A673 (cell line): ENCODE results near the gene NPB. TPM values are rescaled to one million over a fixed set of nuclear protein-coding genes. Genes with fewer than 3 reads are reported as not detected.

Experiments used
- BruUV-seq: library from RNA; stranded (reverse); fragments of 400-500 nt; replicated peaks from 2 replicates; lab custom pipeline; 2021; lab: Mats Ljungman, UMichigan
- CTCF ChIA-PET: fragments of 300-600 bp; sonication (Branson Sonifier 250); formaldehyde crosslinking; loops from one replicate; lab custom pipeline; 2022; ENCODE audit warnings: antibody characterized with exemption; lab: Charles Lee
- POLR2A ChIA-PET: fragments of 300-600 bp; sonication (Branson Sonifier 250); formaldehyde crosslinking; loops from one replicate; lab custom pipeline; 2022; ENCODE audit warnings: antibody characterized with exemption; ENCODE audit not compliant: low non-redundant PET; lab: Charles Lee
- DNase-seq: peaks from one replicate; pipeline ENCODE4 v3.0.0-alpha.2; 2015; ENCODE audit warnings: low spot score
- H3K27ac ChIP-seq: fragments of 200-600 bp; sonication (generic); 2 replicates; pipeline ENCODE4 v1.5.1; 2016; ENCODE audit warnings: mixed run types, low read depth, mild to moderate bottlenecking, mixed read lengths, antibody characterized with exemption, low read length; ENCODE audit not compliant: poor library complexity, severe bottlenecking
- H3K27me3 ChIP-seq: fragments of 200-600 bp; sonication (generic); replicated peaks from 2 replicates; pipeline ENCODE4 v1.6.1; 2017; ENCODE audit warnings: mixed run types, low read depth, mild to moderate bottlenecking, mixed read lengths, antibody characterized with exemption, low read length; ENCODE audit not compliant: insufficient read depth, poor library complexity
- H3K36me3 ChIP-seq: fragments of 200-600 bp; sonication (generic); 2 replicates; pipeline ENCODE4 v1.6.1; 2016; ENCODE audit warnings: mixed run types, mild to moderate bottlenecking, mixed read lengths, antibody characterized with exemption, low read length; ENCODE audit not compliant: insufficient read depth, poor library complexity, severe bottlenecking
- H3K4me1 ChIP-seq: fragments of 200-600 bp; sonication (generic); 2 replicates; pipeline ENCODE4 v1.6.1; 2017; ENCODE audit warnings: mixed run types, mild to moderate bottlenecking, mixed read lengths, antibody characterized with exemption, low read length; ENCODE audit not compliant: insufficient read depth, poor library complexity, severe bottlenecking
- H3K4me3 ChIP-seq: fragments of 200-600 bp; sonication (generic); 2 replicates; pipeline ENCODE4 v1.5.1; 2016; ENCODE audit warnings: low read depth, mixed run types, mild to moderate bottlenecking, mixed read lengths, low read length; ENCODE audit not compliant: poor library complexity, severe bottlenecking
- H3K9me3 ChIP-seq: fragments of 200-600 bp; sonication (generic); 2 replicates; pipeline ENCODE4 v1.6.1; 2016; ENCODE audit warnings: mixed run types, low read depth, mild to moderate bottlenecking, mixed read lengths, antibody characterized with exemption, low read length; ENCODE audit not compliant: poor library complexity, severe bottlenecking
- CTCF ChIP-seq: fragments of 300-800, 200-600 bp; sonication (generic); conservative IDR thresholded peaks from 2 replicates; pipeline ENCODE4 v1.5.1; 2017; ENCODE audit warnings: low read depth, mild to moderate bottlenecking, antibody characterized with exemption, low read length, moderate library complexity, mixed read lengths
- EZH2 ChIP-seq: fragments of 200-600 bp; sonication (generic); IDR thresholded peaks from 2 replicates; pipeline ENCODE4 v1.6.1; 2017; ENCODE audit warnings: borderline replicate concordance, low read depth, mild to moderate bottlenecking, mixed read lengths, antibody characterized with exemption, low read length; ENCODE audit not compliant: poor library complexity, severe bottlenecking
- intact Hi-C: fragments of 100-400 bp; cut with micrococcal nuclease; formaldehyde crosslinking; loops from one replicate; pipeline ENCODE4 v1.10.0; 2022; ENCODE audit not compliant: unreplicated experiment
- total RNA-seq: library from RNA; stranded (reverse); gene quantifications from 2 replicates; pipeline ENCODE4 v1.2.3, GENCODE V29; 2021

NPB gene
- total RNA-seq, 1 experiment from 2014 or later, result 0.75 TPM

DNA sequence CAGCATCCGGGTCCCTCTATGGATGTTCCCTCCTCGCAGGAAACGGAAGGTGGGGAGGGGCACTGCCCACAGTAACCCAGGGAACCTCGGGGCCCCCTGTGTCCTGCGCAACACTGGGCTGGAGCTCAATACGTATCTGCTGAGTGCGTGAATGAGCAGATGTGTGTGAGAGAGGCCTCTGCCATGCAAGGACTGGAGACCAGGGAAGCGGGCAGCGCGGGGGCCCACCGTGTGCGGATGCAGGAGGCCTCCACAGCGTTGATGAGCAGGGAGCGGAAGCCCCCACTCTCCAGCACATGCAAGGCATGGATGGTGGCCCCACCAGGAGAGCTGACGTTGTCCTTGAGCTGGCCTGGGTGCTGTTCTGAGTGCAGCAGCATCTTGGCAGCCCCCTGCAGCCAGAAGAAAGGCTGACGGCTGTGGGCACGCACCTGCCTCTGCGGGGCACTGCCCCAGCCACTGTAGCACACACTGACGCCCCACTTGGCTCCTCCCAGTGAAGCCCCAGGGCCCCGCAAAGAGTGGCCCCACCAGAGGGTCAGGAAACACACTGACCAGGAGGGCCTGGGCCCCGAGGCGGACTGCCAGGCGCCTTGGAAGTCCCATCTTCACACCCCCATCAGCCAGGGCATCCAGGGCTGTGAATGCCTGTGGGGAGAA, 32.2 kb downstream of the NPB start:
- H3K4me1 ChIP-seq, result peaks cover 8% of the 10 kb centered on the region
- no TSS peak for BruUV-seq
- intact Hi-C loops, result no loop called here
- no peak for DNase-seq
- no peaks in the 10 kb centered on the region for H3K27me3 ChIP-seq
- ChIA-PET POLR2A (interaction anchor here (0.6 kb wide), 1 partner anchor 320 kb away, joined by 3 read pairs; no protein-coding TSS in a partner anchor), CTCF (no interaction called here)
- H3K27ac ChIP-seq, result no peak overlapping the region
- TF ChIP-seq CTCF, result no peak
- no peak for TF ChIP-seq EZH2
- H3K9me3 ChIP-seq, result no peaks in the 10 kb centered on the region
- no peak overlapping the region for H3K4me3 ChIP-seq
- peaks cover 11% of the 10 kb centered on the region for H3K36me3 ChIP-seq

GRCh38 chr17:81934850-81935708, 33.0 kb downstream of the NPB start:
- H3K4me1 ChIP-seq, result peaks cover 4% of the 10 kb centered on the region
- BruUV-seq, result no TSS peak
- H3K4me3 ChIP-seq, result peak overlapping the region; percentile 56
- H3K36me3 ChIP-seq, result peaks cover 11% of the 10 kb centered on the region
- ChIA-PET CTCF (no interaction called here), POLR2A (no interaction called here)
- H3K9me3 ChIP-seq, result no peaks in the 10 kb centered on the region
- DNase-seq, result no peak
- no peak for TF ChIP-seq EZH2
- no peak for TF ChIP-seq CTCF
- intact Hi-C loops, result no loop called here
- H3K27me3 ChIP-seq, result no peaks in the 10 kb centered on the region
- H3K27ac ChIP-seq, result no peak overlapping the region

- ChIA-PET POLR2A (interaction anchor here (0.7 kb wide), 1 partner anchor 226 kb away, joined by 3 read pairs; no protein-coding TSS in a partner anchor), CTCF (no interaction called here)
- TF ChIP-seq EZH2 (no peak), CTCF (no peak)
- H3K9me3 ChIP-seq, result no peaks in the 10 kb centered on the region
- H3K4me1 ChIP-seq, result peaks cover 4% of the 10 kb centered on the region
- no peaks in the 10 kb centered on the region for H3K27me3 ChIP-seq
- no peak for DNase-seq
- no TSS peak for BruUV-seq
- peaks cover 11% of the 10 kb centered on the region for H3K36me3 ChIP-seq
- intact Hi-C loops, result no loop called here
- peak overlapping the region; percentile 56 for H3K4me3 ChIP-seq
- H3K27ac ChIP-seq, result peak overlapping the region; percentile 25
Measured at GRCh38 chr17:81935709-81936084, 33.7 kb downstream of the NPB start.
